WTC11 (cell line): Measurements from ENCODE around the gene STBD1. TPM values are rescaled to one million over a fixed set of nuclear protein-coding genes. Genes with fewer than 3 reads are reported as not detected.
"Not testable (repeated sequence)": the region's sequence is repeated elsewhere in the genome, so short reads cannot be mapped to it uniquely, and the experiment has no call there.

Experiments used
- ATAC-seq: fragments of 200-7000 bp; cut with Tn5 transposase; 2 replicates; pipeline ENCODE4 v1.10.0; 2021; ENCODE audit warnings: mild to moderate bottlenecking, moderate library complexity
- CTCF ChIA-PET: fragments of 300-600 bp; sonication (Branson Sonifier 250); formaldehyde crosslinking; loops from one replicate; lab custom pipeline; 2021; ENCODE audit warnings: antibody characterized with exemption; lab: Charles Lee
- POLR2A ChIA-PET: fragments of 350-600 bp; sonication (Branson Sonifier 250); formaldehyde crosslinking; loops from one replicate; lab custom pipeline; 2021; ENCODE audit warnings: antibody characterized with exemption; lab: Charles Lee
- DNase-seq: peaks from one replicate; pipeline ENCODE4 v3.0.0; 2021; ENCODE audit warnings: low spot score
- H3K27ac Mint-ChIP-seq: 2 replicates; pipeline ENCODE4 v1.8.0; 2021; ENCODE audit warnings: mixed read lengths
- H3K27me3 Mint-ChIP-seq: 2 replicates; pipeline ENCODE4 v1.8.0; 2021; ENCODE audit warnings: low read depth, mild to moderate bottlenecking, moderate library complexity, mixed read lengths
- H3K36me3 Mint-ChIP-seq: 2 replicates; pipeline ENCODE4 v1.8.0; 2021; ENCODE audit warnings: mixed read lengths
- H3K4me1 Mint-ChIP-seq: 2 replicates; pipeline ENCODE4 v1.8.0; 2022; ENCODE audit warnings: mixed read lengths
- H3K4me3 Mint-ChIP-seq: 2 replicates; pipeline ENCODE4 v1.8.0; 2021; ENCODE audit warnings: mild to moderate bottlenecking, moderate library complexity, mixed read lengths
- H3K9me3 Mint-ChIP-seq: 2 replicates; pipeline ENCODE4 v1.8.0; 2021; ENCODE audit warnings: mixed read lengths
- ATF1 ChIP-seq: sonication (generic); formaldehyde crosslinking; IDR thresholded peaks from 2 replicates; pipeline ENCODE4 v1.8.1; 2023; ENCODE audit warnings: mild to moderate bottlenecking, moderate library complexity, missing genetic modification reagents
- CREM ChIP-seq: sonication (generic); formaldehyde crosslinking; IDR thresholded peaks from 2 replicates; pipeline ENCODE4 v1.8.1; 2022; ENCODE audit warnings: mild to moderate bottlenecking, missing genetic modification reagents, moderate library complexity
- IRF2 ChIP-seq: sonication (generic); formaldehyde crosslinking; IDR thresholded peaks from 2 replicates; pipeline ENCODE4 v1.8.0; 2022; ENCODE audit warnings: low read depth, missing genetic modification reagents, borderline replicate concordance
- OVOL2 ChIP-seq: fragments of 250-450 bp; sonication (Bioruptor Pico); IDR thresholded peaks from 2 replicates; pipeline ENCODE4 v1.9.0; 2021; ENCODE audit warnings: mild to moderate bottlenecking, borderline replicate concordance
- ZNF219 ChIP-seq: sonication (generic); formaldehyde crosslinking; IDR thresholded peaks from 2 replicates; pipeline ENCODE4 v1.8.0; 2023; ENCODE audit warnings: missing genetic modification reagents, mild to moderate bottlenecking, borderline replicate concordance
- total RNA-seq: library from RNA; stranded (reverse); gene quantifications from 3 replicates; pipeline ENCODE4 v1.2.3, GENCODE V29; 2021
- TF ChIP-seq, protein P1 (sequence below): fragments of 250-450 bp; sonication (Bioruptor Pico); IDR thresholded peaks from 2 replicates; pipeline ENCODE4 v1.8.0; 2021; ENCODE audit warnings: mild to moderate bottlenecking
- TF ChIP-seq, protein P2 (sequence below): sonication (generic); formaldehyde crosslinking; IDR thresholded peaks from 2 replicates; pipeline ENCODE4 v1.8.1; 2023; ENCODE audit warnings: mild to moderate bottlenecking, missing genetic modification reagents, moderate library complexity
- TF ChIP-seq, protein P3 (sequence below): sonication (generic); formaldehyde crosslinking; IDR thresholded peaks from 2 replicates; pipeline ENCODE4 v1.8.1; 2022; ENCODE audit warnings: mild to moderate bottlenecking, moderate library complexity, missing genetic modification reagents
- TF ChIP-seq, protein P4 (sequence below): fragments of 250-450 bp; sonication (Bioruptor Pico); IDR thresholded peaks from 2 replicates; pipeline ENCODE4 v1.9.0; 2021; ENCODE audit warnings: mild to moderate bottlenecking

The STBD1 gene
- total RNA-seq, 1 experiment from 2014 or later, result 1.4 TPM

DNA sequence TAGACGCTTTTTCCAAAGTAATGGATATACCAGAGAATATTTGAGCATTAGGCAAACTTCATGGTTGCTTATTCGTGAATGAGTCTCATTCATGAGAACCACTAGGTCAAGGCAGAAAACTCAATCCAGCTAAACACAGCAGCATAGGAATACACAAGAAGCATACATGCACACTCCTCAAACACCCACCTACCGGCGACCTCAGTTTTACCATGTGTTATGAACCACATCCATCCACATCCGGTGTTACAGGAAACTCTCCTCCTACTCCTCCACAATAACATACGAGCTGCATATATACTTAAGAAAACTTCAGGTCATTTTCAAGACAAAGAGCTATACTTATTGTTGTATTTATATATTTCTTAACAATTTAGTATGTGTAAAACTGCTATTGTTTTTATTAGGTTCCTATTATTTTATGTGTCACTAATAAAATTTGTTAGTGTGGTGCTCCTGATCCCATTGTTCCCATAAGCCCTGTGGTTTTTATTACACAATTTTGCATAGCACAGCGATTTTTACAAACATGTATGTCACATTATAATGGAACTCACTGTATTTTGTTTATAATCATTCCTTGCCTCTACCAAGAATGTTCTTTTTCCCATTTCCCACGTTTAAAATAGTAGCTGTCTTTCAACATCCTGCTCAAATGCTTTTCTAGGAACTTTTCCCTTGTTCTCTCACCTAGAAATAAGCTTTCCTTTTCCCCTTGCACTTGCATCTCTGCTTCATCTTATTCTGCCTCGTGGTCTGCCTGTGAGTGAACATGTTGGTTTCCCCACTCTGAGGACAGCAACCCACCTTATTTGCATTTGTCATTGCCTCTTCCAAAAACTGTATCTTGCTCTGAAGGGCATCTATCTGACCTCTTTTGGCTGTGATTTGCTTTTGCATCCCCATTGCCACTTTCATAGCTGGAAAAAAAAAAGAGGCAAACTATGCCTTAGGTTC is 48.3 kb downstream of the STBD1 start (continued):
- TF ChIP-seq, protein P1, sequence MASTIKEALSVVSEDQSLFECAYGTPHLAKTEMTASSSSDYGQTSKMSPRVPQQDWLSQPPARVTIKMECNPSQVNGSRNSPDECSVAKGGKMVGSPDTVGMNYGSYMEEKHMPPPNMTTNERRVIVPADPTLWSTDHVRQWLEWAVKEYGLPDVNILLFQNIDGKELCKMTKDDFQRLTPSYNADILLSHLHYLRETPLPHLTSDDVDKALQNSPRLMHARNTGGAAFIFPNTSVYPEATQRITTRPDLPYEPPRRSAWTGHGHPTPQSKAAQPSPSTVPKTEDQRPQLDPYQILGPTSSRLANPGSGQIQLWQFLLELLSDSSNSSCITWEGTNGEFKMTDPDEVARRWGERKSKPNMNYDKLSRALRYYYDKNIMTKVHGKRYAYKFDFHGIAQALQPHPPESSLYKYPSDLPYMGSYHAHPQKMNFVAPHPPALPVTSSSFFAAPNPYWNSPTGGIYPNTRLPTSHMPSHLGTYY (CRISPR knock-in tag), result no peak
- TF ChIP-seq CREM (CRISPR knock-in tag), result no peak

DNA sequence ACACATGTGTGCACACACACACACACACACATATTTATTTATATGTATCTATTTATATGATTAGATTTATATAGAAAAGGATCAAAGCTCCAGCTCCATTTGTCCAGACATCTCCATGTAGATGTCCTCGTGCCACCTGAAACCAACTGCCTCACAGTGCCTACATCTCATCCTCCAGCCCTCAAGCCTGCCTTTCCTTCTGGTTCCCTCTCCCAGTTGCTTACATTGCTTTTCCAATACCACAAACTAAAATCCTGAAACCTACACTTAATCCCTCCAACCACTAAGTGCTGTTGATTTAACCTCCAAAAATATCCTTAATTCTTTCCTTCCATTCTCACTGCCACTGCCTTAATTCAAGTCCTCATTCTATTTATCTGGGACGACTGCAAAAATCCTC is 51.4 kb downstream of the STBD1 start:
- peaks cover 27% of the 10 kb centered on the region for H3K9me3 Mint-ChIP-seq
- ChIA-PET POLR2A (no interaction called here), CTCF (no interaction called here)
- ATAC-seq, result no peak
- peaks cover 20% of the 10 kb centered on the region for H3K36me3 Mint-ChIP-seq
- peaks cover 7% of the 10 kb centered on the region for H3K27me3 Mint-ChIP-seq
- no peak overlapping the region for H3K27ac Mint-ChIP-seq
- no peaks in the 10 kb centered on the region for H3K4me1 Mint-ChIP-seq
- TF ChIP-seq, protein P2, sequence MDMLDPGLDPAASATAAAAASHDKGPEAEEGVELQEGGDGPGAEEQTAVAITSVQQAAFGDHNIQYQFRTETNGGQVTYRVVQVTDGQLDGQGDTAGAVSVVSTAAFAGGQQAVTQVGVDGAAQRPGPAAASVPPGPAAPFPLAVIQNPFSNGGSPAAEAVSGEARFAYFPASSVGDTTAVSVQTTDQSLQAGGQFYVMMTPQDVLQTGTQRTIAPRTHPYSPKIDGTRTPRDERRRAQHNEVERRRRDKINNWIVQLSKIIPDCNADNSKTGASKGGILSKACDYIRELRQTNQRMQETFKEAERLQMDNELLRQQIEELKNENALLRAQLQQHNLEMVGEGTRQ (CRISPR knock-in tag), result no peak
- TF ChIP-seq ATF1 (CRISPR knock-in tag) (no peak), IRF2 (CRISPR knock-in tag) (no peak), ZNF219 (no peak), OVOL2 (no peak)
- TF ChIP-seq, protein P3, sequence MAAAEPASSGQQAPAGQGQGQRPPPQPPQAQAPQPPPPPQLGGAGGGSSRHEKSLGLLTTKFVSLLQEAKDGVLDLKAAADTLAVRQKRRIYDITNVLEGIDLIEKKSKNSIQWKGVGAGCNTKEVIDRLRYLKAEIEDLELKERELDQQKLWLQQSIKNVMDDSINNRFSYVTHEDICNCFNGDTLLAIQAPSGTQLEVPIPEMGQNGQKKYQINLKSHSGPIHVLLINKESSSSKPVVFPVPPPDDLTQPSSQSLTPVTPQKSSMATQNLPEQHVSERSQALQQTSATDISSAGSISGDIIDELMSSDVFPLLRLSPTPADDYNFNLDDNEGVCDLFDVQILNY, result no peak
- TF ChIP-seq, protein P4, sequence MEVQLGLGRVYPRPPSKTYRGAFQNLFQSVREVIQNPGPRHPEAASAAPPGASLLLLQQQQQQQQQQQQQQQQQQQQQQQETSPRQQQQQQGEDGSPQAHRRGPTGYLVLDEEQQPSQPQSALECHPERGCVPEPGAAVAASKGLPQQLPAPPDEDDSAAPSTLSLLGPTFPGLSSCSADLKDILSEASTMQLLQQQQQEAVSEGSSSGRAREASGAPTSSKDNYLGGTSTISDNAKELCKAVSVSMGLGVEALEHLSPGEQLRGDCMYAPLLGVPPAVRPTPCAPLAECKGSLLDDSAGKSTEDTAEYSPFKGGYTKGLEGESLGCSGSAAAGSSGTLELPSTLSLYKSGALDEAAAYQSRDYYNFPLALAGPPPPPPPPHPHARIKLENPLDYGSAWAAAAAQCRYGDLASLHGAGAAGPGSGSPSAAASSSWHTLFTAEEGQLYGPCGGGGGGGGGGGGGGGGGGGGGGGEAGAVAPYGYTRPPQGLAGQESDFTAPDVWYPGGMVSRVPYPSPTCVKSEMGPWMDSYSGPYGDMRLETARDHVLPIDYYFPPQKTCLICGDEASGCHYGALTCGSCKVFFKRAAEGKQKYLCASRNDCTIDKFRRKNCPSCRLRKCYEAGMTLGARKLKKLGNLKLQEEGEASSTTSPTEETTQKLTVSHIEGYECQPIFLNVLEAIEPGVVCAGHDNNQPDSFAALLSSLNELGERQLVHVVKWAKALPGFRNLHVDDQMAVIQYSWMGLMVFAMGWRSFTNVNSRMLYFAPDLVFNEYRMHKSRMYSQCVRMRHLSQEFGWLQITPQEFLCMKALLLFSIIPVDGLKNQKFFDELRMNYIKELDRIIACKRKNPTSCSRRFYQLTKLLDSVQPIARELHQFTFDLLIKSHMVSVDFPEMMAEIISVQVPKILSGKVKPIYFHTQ (CRISPR knock-in tag), result no peak
- DNase-seq, result no peak
- no peak overlapping the region for H3K4me3 Mint-ChIP-seq

DNA sequence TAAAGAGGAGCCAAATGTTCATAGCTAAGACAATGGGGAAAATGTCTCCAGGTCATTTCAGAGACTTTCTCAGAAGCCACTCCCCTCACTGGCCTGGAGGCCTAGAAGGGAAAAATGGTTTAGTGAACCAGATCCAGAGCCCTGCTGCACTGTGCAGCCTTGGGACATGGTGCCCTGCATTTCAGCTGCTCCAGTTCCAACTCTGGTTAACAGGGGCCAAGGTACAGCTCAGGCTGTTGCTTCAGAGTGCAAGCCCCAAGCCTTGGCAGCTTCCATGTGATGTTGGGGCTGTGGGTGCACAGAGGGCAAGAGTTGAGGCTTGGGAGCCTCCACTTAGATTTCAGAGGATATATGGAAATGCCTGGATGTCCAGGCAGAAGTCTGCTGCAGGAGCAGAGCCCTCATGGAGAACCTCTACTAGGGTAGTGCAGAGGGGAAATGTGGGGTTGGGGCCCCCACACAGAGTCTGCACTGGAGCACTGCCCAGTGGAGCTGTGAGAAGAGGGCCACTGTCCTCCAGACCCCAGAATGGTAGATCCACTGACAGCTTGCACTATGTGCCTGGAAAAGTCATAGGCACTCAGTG is 53.4 kb downstream of the STBD1 start:
- H3K4me1 Mint-ChIP-seq, POLR2A ChIA-PET, ATAC-seq, CTCF ChIA-PET, H3K27ac Mint-ChIP-seq, DNase-seq, H3K4me3 Mint-ChIP-seq, H3K27me3 Mint-ChIP-seq: not testable (repeated sequence)
- H3K9me3 Mint-ChIP-seq, result peaks cover 27% of the 10 kb centered on the region
- H3K36me3 Mint-ChIP-seq, result peaks cover 20% of the 10 kb centered on the region

Other genes starting within 250 kb of the STBD1 start
- 0.27 to 0.59 TPM in 2 of 3 replicates, not detected in the other for gene ART3, start 232.0 kb upstream of the STBD1 start, total RNA-seq
- gene NUP54, start 158.3 kb upstream of the STBD1 start, total RNA-seq, result 76.2 to 84.5 TPM (median 79.3 TPM) in 3 replicates
- 38.0 to 42.2 TPM (median 39.9 TPM) in 3 replicates for gene SCARB2, start 92.9 kb upstream of the STBD1 start, total RNA-seq
- 1.4 to 1.6 TPM (median 1.6 TPM) in 3 replicates for gene FAM47E, start 55.0 kb upstream of the STBD1 start, total RNA-seq
- 0.05 to 0.15 TPM (median 0.07 TPM) in 3 replicates for gene CCDC158, start 114.4 kb downstream of the STBD1 start, total RNA-seq
- gene SHROOM3, start 128.5 kb downstream of the STBD1 start, total RNA-seq, result 52.2 to 71.9 TPM (median 52.6 TPM) in 3 replicates